Progenitor cell of endocrine pancreas (in vitro differentiated cells): ENCODE measurements around the gene SGMS2. TPM values are rescaled to one million over a fixed set of nuclear protein-coding genes. Genes with fewer than 3 reads are reported as not detected.

Experiments used
- DNase-seq: peaks from one replicate; pipeline ENCODE4 v3.0.0; 2021; ENCODE audit warnings: low spot score; ENCODE audit not compliant: unreplicated experiment
- H3K27ac Mint-ChIP-seq: 2 replicates; pipeline ENCODE4 v1.8.0; 2021; ENCODE audit warnings: mild to moderate bottlenecking, moderate library complexity, mixed read lengths
- H3K27me3 Mint-ChIP-seq: 2 replicates; pipeline ENCODE4 v1.8.0; 2021; ENCODE audit warnings: mixed read lengths
- H3K36me3 Mint-ChIP-seq: 2 replicates; pipeline ENCODE4 v1.8.0; 2022; ENCODE audit warnings: mixed read lengths; ENCODE audit not compliant: insufficient read depth
- H3K4me1 Mint-ChIP-seq: 2 replicates; pipeline ENCODE4 v1.8.0; 2021; ENCODE audit warnings: low read depth, mixed read lengths
- H3K4me3 Mint-ChIP-seq: 2 replicates; pipeline ENCODE4 v1.8.0; 2021; ENCODE audit warnings: low read depth, mild to moderate bottlenecking, moderate library complexity, mixed read lengths
- H3K9me3 Mint-ChIP-seq: 2 replicates; pipeline ENCODE4 v1.8.0; 2021; ENCODE audit warnings: low read depth, mixed read lengths
- CTCF ChIP-seq: fragments of 200-600 bp; sonication (generic); IDR thresholded peaks from one replicate; pipeline ENCODE4 v1.5.0; 2021; ENCODE audit warnings: antibody characterized with exemption, mild to moderate bottlenecking; ENCODE audit not compliant: unreplicated experiment
- total RNA-seq: library from RNA; stranded (reverse); gene quantifications from 2 replicates; pipeline ENCODE4 v1.2.1, GENCODE V29; 2021

SGMS2 gene
- total RNA-seq, 1 donor from 2014 or later: 6.9 TPM

DNA sequence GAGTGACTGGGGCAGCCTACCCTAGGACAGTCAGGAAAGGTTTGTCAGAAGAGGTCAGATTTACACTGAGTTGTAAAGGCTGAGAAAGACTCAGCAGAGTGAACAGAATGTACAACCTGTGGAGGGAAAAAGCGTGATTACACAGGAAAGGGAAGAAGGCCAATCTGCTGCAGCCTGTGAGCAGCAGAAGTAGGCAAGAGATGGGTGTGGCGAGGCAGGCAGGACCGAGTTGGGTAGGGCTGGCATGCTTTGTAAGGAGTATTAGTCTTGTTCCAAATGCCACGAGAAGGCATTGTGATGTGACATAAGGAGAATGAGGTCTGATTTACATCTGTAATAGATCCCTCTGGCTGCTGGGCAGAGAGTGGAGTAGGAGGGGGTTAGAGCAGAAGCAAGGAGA is 12.6 kb downstream of the SGMS2 start:
- Mint-ChIP-seq H3K4me3 (no peak overlapping the region), H3K9me3 (no peaks in the 10 kb centered on the region), H3K4me1 (no peaks in the 10 kb centered on the region), H3K27ac (no peak overlapping the region), H3K36me3 (peaks cover 2% of the 10 kb centered on the region), H3K27me3 (no peaks in the 10 kb centered on the region)
- DNase-seq: no peak
- TF ChIP-seq CTCF: no peak

DNA sequence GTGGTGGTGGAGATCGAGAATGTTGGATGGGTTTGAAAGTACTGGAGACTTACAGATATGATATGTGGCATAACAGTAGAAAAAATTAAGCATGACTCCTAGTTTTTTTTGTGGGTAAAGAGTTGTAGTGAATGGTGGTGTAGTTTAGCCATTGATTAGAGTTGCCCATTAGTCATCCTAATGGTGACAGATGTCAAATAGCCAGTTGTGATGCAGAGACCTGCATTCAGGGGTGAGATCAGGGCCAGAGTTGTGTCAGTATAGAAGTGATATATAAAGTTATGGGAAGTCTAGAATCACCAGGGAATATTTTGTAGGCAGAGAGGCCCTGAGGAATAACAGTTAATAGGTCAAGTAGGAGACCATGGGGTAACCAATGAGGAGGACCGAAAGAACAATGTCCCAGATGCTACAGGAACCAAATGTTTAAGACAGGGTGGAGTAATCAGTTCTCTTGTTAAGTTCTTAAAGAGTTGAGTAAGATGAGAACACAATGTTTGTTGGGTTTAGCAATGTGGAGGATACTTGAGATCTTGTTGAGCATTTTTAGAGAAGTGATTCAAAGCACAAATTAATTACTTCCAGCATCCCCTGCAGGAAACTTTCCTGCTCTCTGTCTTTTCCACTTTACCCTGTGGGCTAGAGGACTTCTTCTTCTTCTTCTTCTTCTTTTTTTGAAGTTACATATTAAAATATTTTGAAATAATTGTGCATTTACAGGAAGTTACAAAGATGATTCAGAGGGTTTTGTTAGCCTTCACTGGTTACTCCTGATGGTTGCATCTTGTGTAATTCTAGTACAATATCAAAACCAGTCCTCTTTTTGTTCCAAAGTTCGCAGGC is 13.3 kb downstream of the SGMS2 start:
- no peak for TF ChIP-seq CTCF
- no peaks in the 10 kb centered on the region for H3K9me3 Mint-ChIP-seq
- no peak for DNase-seq
- no peak overlapping the region for H3K27ac Mint-ChIP-seq
- H3K4me1 Mint-ChIP-seq: no peaks in the 10 kb centered on the region
- H3K4me3 Mint-ChIP-seq: no peak overlapping the region
- H3K36me3 Mint-ChIP-seq: peaks cover 2% of the 10 kb centered on the region
- H3K27me3 Mint-ChIP-seq: no peaks in the 10 kb centered on the region

GRCh38 chr4:107838861-107839565 is 14.3 kb downstream of the SGMS2 start:
- Mint-ChIP-seq H3K27me3 (no peaks in the 10 kb centered on the region), H3K9me3 (no peaks in the 10 kb centered on the region), H3K27ac (no peak overlapping the region), H3K36me3 (no peaks in the 10 kb centered on the region), H3K4me3 (no peak overlapping the region), H3K4me1 (no peaks in the 10 kb centered on the region)
- DNase-seq: no peak
- TF ChIP-seq CTCF: no peak

- Mint-ChIP-seq H3K36me3 (peaks cover 3% of the 10 kb centered on the region), H3K4me1 (no peaks in the 10 kb centered on the region), H3K9me3 (peaks cover 5% of the 10 kb centered on the region), H3K27ac (no peak overlapping the region), H3K4me3 (no peak overlapping the region), H3K27me3 (no peaks in the 10 kb centered on the region)
- DNase-seq: no peak
- TF ChIP-seq CTCF: no peak
Measured at GRCh38 chr4:107843391-107843790, 18.7 kb downstream of the SGMS2 start.

DNA sequence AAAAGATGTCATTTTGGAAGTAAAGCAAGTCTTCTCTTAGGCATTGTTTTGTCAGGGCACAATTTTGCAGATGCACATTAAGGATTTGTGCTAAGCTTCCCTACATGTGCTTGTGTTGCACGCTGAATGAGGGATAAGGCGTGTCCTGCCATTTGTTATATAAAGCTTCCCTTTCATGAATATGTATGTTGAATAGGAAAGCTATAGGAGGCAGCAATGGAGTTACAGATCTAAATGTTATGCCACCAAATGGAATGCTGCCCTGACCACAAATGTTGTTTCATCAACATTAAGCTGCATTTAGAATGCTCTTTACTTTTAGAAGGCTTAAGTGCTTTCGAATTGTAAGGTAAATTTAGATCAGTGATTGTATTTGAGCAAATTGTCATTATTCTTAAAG is 20.9 kb downstream of the SGMS2 start:
- no peak for TF ChIP-seq CTCF
- Mint-ChIP-seq H3K4me3 (no peak overlapping the region), H3K27ac (no peak overlapping the region), H3K36me3 (peaks cover 3% of the 10 kb centered on the region), H3K4me1 (no peaks in the 10 kb centered on the region), H3K27me3 (no peaks in the 10 kb centered on the region), H3K9me3 (peaks cover 9% of the 10 kb centered on the region)
- DNase-seq: no peak
